Osteocyte (in vitro differentiated cells): Measurements from ENCODE around the gene P3H4. TPM values are rescaled to one million over a fixed set of nuclear protein-coding genes. Genes with fewer than 3 reads are reported as not detected.
"Not testable (repeated sequence)": the region's sequence is repeated elsewhere in the genome, so short reads cannot be mapped to it uniquely, and the experiment has no call there.

Experiments
- DNase-seq: peaks from one replicate; pipeline ENCODE4 v3.0.0; 2021; ENCODE audit warnings: mixed read lengths; ENCODE audit not compliant: unreplicated experiment; ENCODE audit errors: extremely low spot score
- H3K27ac Mint-ChIP-seq: one replicate; pipeline ENCODE4 v1.8.0; 2021; ENCODE audit warnings: mild to moderate bottlenecking, mixed read lengths; ENCODE audit not compliant: unreplicated experiment
- H3K27me3 Mint-ChIP-seq: one replicate; pipeline ENCODE4 v1.8.0; 2021; ENCODE audit warnings: mixed read lengths; ENCODE audit not compliant: unreplicated experiment
- H3K36me3 Mint-ChIP-seq: one replicate; pipeline ENCODE4 v1.8.0; 2021; ENCODE audit warnings: mixed read lengths; ENCODE audit not compliant: unreplicated experiment
- H3K4me1 Mint-ChIP-seq: one replicate; pipeline ENCODE4 v1.8.0; 2021; ENCODE audit warnings: mixed read lengths; ENCODE audit not compliant: unreplicated experiment
- H3K4me3 Mint-ChIP-seq: one replicate; pipeline ENCODE4 v1.8.0; 2021; ENCODE audit warnings: mild to moderate bottlenecking, moderate library complexity, mixed read lengths; ENCODE audit not compliant: unreplicated experiment
- H3K9me3 Mint-ChIP-seq: one replicate; pipeline ENCODE4 v1.8.0; 2021; ENCODE audit warnings: mixed read lengths; ENCODE audit not compliant: unreplicated experiment
- CTCF ChIP-seq: fragments of 200-600 bp; sonication (generic); IDR thresholded peaks from 2 replicates; pipeline ENCODE4 v1.5.0; 2021; ENCODE audit warnings: antibody characterized with exemption, mild to moderate bottlenecking, moderate library complexity
- total RNA-seq: library from RNA; stranded (reverse); gene quantifications from 2 replicates; pipeline ENCODE4 v1.2.1, GENCODE V29; 2021

P3H4 gene
- total RNA-seq, 1 donor from 2014 or later: 67.8 TPM

DNA sequence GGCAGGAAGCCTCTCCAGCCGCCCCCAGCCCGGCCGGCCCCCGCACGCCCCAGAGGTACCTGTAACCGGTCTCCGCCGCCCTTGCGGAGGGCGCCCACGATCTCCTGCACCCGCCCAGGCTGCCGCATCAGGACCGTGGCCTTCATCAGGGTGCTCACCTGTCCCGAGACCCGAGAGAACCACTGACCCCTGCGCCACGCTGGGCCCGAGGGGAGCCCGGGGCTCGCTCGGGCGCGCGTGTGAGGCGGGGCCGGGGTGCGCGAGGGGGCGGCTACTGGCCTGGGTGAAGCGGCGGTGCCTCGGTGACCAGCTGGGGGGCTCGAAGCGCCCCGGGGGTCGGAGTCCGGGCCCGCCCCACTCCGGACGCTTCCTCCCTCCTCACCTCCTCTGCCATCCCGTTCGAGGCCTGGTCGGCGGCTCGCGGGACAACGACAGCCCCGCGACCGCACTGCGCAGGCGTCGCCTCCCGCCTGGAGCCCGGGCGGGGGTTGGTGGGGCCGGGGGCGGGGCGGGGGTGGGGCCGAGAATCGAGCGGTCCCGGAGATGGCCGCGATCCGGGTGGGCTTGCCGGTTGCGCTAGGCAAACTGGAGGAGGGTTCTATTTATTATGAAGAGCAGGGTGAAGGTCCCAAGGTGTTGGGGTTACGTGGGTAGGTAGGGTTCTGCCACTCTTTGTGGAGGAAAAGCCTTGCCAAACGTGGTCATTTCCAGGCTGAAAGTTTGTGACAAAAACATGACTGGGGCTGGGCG is 24.2 kb upstream of the P3H4 start, which contains the start of gene NT5C3B:
NT5C3B (minus strand) TSS at position 433 of the 750 bp plus-strand sequence; CDS start at position 394, 39 bp downstream.
- Mint-ChIP-seq H3K27me3 (no peaks in the 10 kb centered on the region), H3K4me1 (peaks cover 15% of the 10 kb centered on the region), H3K9me3 (no peaks in the 10 kb centered on the region), H3K36me3 (peaks cover 8% of the 10 kb centered on the region), H3K4me3 (peak within 1 kb of the TSS; percentile 78), H3K27ac (peak within 1 kb of the TSS; percentile 50)
- TF ChIP-seq CTCF: no peak
- no peak for DNase-seq

DNA sequence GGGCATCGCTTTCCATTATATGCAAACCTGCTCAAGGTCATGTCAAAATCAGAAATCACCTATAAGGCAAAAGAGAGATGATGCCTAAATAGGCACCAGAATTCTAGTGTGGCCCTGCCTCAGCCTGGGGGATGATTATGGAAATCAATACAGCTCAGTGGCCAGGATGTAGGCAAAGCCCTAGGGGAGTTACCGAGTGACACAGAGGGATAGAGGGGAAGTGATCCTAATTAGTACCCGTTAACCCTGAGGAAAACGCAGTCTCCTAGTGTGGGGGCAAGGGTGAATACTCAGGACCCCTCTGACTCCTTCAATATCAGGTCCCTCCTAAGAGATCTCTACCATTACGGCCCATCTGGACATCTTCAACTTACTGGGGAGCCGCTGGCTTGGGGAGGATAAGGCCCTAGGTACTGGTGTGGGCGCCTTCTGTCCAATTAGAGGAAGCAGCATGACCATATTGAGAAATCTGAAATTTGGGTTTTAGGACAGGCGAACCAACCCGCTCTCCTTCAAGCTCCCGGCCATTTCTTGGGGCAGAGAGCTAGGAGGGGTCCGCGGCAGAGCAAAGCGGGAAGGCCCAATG is 23.6 kb upstream of the P3H4 start:
- TF ChIP-seq CTCF: no peak
- H3K27me3 Mint-ChIP-seq: no peaks in the 10 kb centered on the region
- peaks cover 15% of the 10 kb centered on the region for H3K4me1 Mint-ChIP-seq
- no peak overlapping the region for H3K27ac Mint-ChIP-seq
- H3K4me3 Mint-ChIP-seq: peak overlapping the region; percentile 78
- no peak for DNase-seq
- no peaks in the 10 kb centered on the region for H3K9me3 Mint-ChIP-seq
- H3K36me3 Mint-ChIP-seq: peaks cover 12% of the 10 kb centered on the region

DNA sequence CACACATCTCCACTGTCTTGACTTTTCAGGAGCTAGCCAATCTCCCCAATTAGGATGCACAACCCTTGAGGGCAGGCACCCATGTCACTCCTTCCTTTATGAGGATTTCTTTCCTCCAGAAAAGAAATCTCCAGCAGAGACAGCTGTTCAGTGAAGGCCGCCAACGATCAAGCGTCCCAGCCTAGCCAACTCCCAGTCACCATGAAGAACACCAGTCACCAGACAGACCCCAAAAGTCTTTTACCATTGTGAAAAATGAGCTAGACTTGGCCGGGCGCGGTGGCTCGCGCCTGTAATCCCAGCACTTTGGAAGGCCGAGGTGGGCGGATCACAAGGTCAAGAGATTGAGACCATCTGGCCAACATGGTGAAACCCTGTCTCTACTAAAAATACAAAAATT is 18.2 kb upstream of the P3H4 start:
- peaks cover 24% of the 10 kb centered on the region for H3K36me3 Mint-ChIP-seq
- not testable (repeated sequence) for H3K9me3 Mint-ChIP-seq, H3K27me3 Mint-ChIP-seq, H3K27ac Mint-ChIP-seq, H3K4me3 Mint-ChIP-seq, DNase-seq, H3K4me1 Mint-ChIP-seq

GRCh38 chr17:41825175-41825845 is 13.6 kb upstream of the P3H4 start:
- no peak for TF ChIP-seq CTCF
- Mint-ChIP-seq H3K4me3 (no peak overlapping the region), H3K9me3 (no peaks in the 10 kb centered on the region), H3K27me3 (no peaks in the 10 kb centered on the region), H3K27ac (no peak overlapping the region), H3K4me1 (no peaks in the 10 kb centered on the region), H3K36me3 (peaks cover 14% of the 10 kb centered on the region)
- DNase-seq: no peak

- Mint-ChIP-seq H3K27ac (no peak overlapping the region), H3K4me1 (no peaks in the 10 kb centered on the region), H3K36me3 (peaks cover 6% of the 10 kb centered on the region), H3K27me3 (no peaks in the 10 kb centered on the region), H3K9me3 (no peaks in the 10 kb centered on the region), H3K4me3 (no peak overlapping the region)
- DNase-seq: no peak
- TF ChIP-seq CTCF: no peak
These were observed 12.3 kb upstream of the P3H4 start for GRCh38 chr17:41824086-41824485.
